ENCODE measurements around the gene NOB1.
"Not testable (repeated sequence)": the region's sequence is repeated elsewhere in the genome, so short reads cannot be mapped to it uniquely, and the experiment has no call there.

The NOB1 gene

GRCh38 chr16:69754469-69755310, at the start of gene NOB1:
Gene NOB1, minus strand, starts transcription at chr16:69754926. Its CDS starts 16 bp downstream, at chr16:69754910.
- peak; percentile 97 for DNase-seq

- no peak for DNase-seq
Measured at GRCh38 chr16:69804297-69804696, 49.6 kb upstream of the NOB1 start.

- DNase-seq, result no peak
Measured at GRCh38 chr16:69799611-69800031, 44.9 kb upstream of the NOB1 start.

- no peak for DNase-seq
Measured at GRCh38 chr16:69798466-69798865, 43.7 kb upstream of the NOB1 start.

GRCh38 chr16:69796285-69797118, 41.8 kb upstream of the NOB1 start:
- peak; percentile 12 for DNase-seq

GRCh38 chr16:69794486-69794885, 39.8 kb upstream of the NOB1 start:
- no peak for DNase-seq

GRCh38 chr16:69793526-69793925, 38.8 kb upstream of the NOB1 start:
- DNase-seq, result no peak

- not testable (repeated sequence) for DNase-seq
Measured at GRCh38 chr16:69791391-69791847, 36.7 kb upstream of the NOB1 start.

- DNase-seq, result no peak
Measured at GRCh38 chr16:69787883-69788282, 33.2 kb upstream of the NOB1 start.

- DNase-seq, result no peak
Measured at GRCh38 chr16:69784586-69784985, 29.9 kb upstream of the NOB1 start.

- DNase-seq, result no peak
Measured at GRCh38 chr16:69781118-69781517, 26.4 kb upstream of the NOB1 start.

- no peak for DNase-seq
Measured at GRCh38 chr16:69779724-69780123, 25.0 kb upstream of the NOB1 start.

- no peak for DNase-seq
Measured at GRCh38 chr16:69775563-69775962, 20.8 kb upstream of the NOB1 start.

- no peak for DNase-seq
Measured at GRCh38 chr16:69773260-69773947, 18.7 kb upstream of the NOB1 start.

- no peak for DNase-seq
Measured at GRCh38 chr16:69771651-69771967, 16.9 kb upstream of the NOB1 start.

GRCh38 chr16:69769404-69769803, 14.7 kb upstream of the NOB1 start:
- DNase-seq, result no peak

- DNase-seq, result no peak
Measured at GRCh38 chr16:69768666-69769065, 13.9 kb upstream of the NOB1 start.

- no peak for DNase-seq
Measured at GRCh38 chr16:69767459-69768229, 12.9 kb upstream of the NOB1 start.

GRCh38 chr16:69763599-69763942, 8.8 kb upstream of the NOB1 start:
- DNase-seq, result no peak

GRCh38 chr16:69762814-69763598, 8.3 kb upstream of the NOB1 start:
- DNase-seq, result no peak

GRCh38 chr16:69761983-69762813, 7.5 kb upstream of the NOB1 start, which contains the start of gene WWP2:
Gene WWP2, plus strand, starts transcription at chr16:69762332. Its CDS starts 24,679 bp downstream, at chr16:69787011.
- DNase-seq, result peak; percentile 81

Data from stimulated activated CD4-positive, alpha-beta T cell treated with anti-CD3 and anti-CD28 coated beads, Interleukin-15, amount 100 ng/mL, for 24 hours (primary cell).